ENCODE measurements around the gene TRPC1.
"Not testable (repeated sequence)": the region's sequence is repeated elsewhere in the genome, so short reads cannot be mapped to it uniquely, and the experiment has no call there.

Gene TRPC1

DNA sequence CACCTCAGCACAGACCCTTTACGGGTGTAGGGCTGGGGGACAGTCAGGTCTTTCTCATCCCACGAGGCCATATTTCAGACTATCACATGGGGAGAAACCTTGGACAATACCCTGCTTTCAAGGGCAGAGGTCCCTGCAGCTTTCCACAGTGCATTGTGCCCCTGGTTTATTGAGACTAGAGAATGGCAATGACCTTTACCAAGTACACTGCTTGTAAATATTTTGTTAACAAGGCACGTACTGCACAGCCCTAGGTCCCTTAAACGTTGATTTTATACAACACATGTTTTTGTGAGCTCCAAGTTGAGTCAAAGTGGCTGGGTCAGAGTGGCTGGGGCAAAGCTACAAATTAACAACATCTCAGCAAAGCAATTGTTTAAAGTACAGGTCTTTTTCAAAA lies 28.8 kb downstream of the TRPC1 start:
- not testable (repeated sequence) for DNase-seq (ENCODE audit: low read depth in 2 of 2)

DNA sequence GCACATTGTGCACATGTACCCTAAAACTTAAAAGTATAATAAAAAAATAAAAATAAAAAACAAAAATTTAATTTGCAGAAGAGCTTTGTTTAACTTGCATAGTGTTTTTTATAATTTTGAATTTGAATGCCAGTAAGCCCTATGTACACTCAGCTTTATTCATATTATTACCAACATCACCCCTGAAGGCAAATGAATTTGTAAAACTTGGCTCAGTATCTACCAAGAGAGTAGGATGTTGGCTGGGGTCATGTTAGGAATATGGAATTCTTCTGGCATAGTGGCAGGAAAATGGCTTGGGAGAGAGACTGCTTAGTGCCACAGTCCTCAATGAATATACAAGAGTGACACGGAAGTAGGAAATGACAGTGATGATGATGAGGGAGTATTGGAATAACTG lies 30.7 kb downstream of the TRPC1 start:
- DNase-seq (ENCODE audit: low read depth in 2 of 2): no peak

DNA sequence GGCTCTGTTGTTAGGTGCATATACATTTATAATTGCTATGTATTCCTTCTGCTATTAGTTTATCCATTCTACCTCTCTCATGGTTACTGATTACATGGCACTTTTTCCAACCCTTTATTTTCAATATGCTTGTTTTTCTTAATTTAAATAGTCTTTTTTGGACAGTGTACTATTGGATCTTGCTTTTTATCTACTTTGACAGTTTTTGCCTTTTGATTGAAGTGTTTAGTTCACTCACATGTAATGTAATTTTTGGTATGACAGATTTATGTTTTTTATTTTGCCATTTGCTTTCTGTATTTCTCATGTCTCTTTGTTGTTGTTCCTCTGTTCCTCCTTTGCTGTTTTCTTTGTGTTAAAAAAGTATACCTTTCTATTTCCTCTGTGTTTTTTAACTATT lies 44.5 kb downstream of the TRPC1 start:
- DNase-seq (ENCODE audit: low read depth in 2 of 2): no peak

DNA sequence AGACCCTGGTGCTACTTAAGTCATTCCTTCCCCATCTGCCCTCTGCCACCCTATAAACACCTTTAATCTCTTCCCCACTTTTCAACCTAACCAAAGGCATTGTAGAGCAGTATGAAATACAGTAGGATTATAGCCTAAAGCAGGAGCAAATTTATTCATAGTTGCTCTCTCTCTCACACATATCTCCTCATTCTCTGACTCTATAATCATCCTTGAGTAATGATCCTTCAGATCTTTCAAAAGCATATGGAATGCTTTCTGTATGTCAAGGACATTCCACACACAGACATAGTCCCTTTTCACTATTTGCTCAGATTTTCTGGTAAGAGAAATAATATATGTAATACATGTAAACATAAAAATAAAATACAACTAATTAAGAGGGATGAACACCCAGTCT lies 54.1 kb downstream of the TRPC1 start:
- no peak for DNase-seq (ENCODE audit: low read depth in 2 of 2)

- DNase-seq (ENCODE audit: low read depth in 2 of 2): no peak
Observed at GRCh38 chr3:142778541-142778940, 54.7 kb downstream of the TRPC1 start.

DNA sequence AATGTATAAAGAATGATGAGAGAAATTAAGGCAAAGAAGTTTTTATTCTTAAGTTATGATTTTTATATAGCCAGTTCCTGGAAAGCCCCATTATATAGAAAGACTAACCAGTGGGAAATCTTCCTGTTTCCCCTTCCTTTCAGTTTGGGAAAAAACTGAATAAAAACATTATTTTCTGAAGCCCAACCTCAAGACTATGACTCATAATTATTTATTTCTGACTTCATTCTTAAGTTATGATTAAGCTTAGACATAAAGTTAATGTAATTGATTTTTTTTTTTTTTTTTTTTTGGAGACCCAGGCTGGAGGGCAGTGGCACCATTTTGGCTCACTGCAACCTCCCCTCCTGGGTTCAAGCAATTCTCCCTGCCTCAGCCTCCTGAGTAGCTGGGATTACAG lies 55.8 kb downstream of the TRPC1 start:
- no peak for DNase-seq (ENCODE audit: low read depth in 2 of 2)

GRCh38 chr3:142782616-142783015 lies 58.8 kb downstream of the TRPC1 start:
- no peak for DNase-seq (ENCODE audit: low read depth in 2 of 2)

GRCh38 chr3:142784228-142784627 lies 60.4 kb downstream of the TRPC1 start:
- no peak for DNase-seq (ENCODE audit: low read depth in 2 of 2)

DNA sequence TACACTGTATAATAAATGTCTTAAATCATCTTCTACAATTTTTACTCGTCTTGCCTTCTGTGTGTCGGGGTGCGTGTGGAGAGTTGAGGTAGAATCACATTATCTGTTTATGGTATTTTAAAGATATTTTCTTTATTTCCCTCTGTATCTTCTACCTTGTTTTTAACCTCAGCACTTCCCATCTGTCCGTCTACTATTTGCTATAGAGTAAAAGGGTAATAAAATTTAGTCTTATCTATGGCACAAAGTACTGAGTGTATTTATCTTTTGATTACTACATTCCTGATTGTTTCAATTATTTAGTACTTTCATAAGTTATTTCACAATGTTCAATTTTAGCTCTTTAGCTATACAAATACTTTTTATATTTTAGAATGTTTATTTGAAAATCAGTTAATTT lies 62.2 kb downstream of the TRPC1 start:
- no peak for DNase-seq (ENCODE audit: low read depth in 2 of 2)

- DNase-seq (ENCODE audit: low read depth in 2 of 2): no peak
Observed at GRCh38 chr3:142787719-142788118, 63.9 kb downstream of the TRPC1 start.

DNA sequence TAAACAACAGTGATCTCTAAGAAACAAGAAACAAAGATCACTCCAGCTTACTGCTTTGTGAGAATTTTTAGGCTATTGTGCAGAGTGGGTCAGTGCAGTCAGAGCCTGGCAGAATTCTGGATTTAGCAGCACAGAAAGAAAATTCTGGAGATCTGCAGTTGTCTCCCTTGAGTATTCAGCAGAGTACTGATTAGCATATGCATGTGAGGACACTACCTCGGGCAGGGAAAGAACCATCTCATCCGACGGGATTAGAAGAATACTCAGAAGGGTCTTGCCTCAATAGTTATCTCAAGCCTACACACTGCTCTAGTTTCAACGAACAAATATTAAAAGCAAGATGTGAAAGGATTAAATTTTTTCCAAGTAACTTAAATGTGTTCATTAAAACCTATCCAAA lies 70.7 kb downstream of the TRPC1 start:
- DNase-seq (ENCODE audit: low read depth in 2 of 2): no peak

GRCh38 chr3:142795332-142795731 lies 71.5 kb downstream of the TRPC1 start:
- DNase-seq (ENCODE audit: low read depth in 2 of 2): no peak

GRCh38 chr3:142796823-142797222 lies 73.0 kb downstream of the TRPC1 start:
- no peak for DNase-seq (ENCODE audit: low read depth in 2 of 2)

GRCh38 chr3:142801746-142802145 lies 77.9 kb downstream of the TRPC1 start:
- no peak for DNase-seq (ENCODE audit: low read depth in 2 of 2)

GRCh38 chr3:142802891-142803290 lies 79.1 kb downstream of the TRPC1 start:
- DNase-seq (ENCODE audit: low read depth in 2 of 2): no peak

- no peak for DNase-seq (ENCODE audit: low read depth in 2 of 2)
Observed at GRCh38 chr3:142808103-142808917, 84.5 kb downstream of the TRPC1 start.

- no peak for DNase-seq (ENCODE audit: low read depth in 2 of 2)
Observed at GRCh38 chr3:142809259-142809658, 85.4 kb downstream of the TRPC1 start.

GRCh38 chr3:142815803-142816202 lies 92.0 kb downstream of the TRPC1 start:
- DNase-seq (ENCODE audit: low read depth in 2 of 2): no peak

- no peak for DNase-seq (ENCODE audit: low read depth in 2 of 2)
Observed at GRCh38 chr3:142817356-142817755, 93.5 kb downstream of the TRPC1 start.

GRCh38 chr3:142817897-142818296 lies 94.1 kb downstream of the TRPC1 start:
- no peak for DNase-seq (ENCODE audit: low read depth in 2 of 2)

GRCh38 chr3:142818651-142819050 lies 94.8 kb downstream of the TRPC1 start:
- no peak for DNase-seq (ENCODE audit: low read depth in 2 of 2)

DNA sequence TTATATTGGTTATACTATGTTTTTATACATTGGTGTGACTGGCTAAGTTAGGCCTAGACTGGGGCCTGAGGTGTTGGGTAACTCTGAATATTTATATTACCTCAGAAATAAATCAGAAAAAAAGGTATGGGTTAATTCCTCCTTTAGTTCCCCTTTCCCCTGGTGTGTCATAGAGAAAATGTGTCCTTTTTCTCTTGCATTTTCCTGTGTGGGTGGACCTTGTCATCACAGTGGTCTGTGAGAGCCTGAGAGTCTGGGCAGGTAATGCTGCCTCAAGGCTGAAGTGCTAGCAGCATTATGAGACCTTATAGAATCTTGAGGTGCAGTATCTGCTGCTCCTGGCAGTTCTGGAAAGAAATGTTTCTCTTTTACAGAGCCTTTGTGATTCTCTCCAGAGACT lies 95.3 kb downstream of the TRPC1 start:
- DNase-seq (ENCODE audit: low read depth in 2 of 2): no peak

GRCh38 chr3:142828703-142829305 lies 105.0 kb downstream of the TRPC1 start:
- DNase-seq (ENCODE audit: low read depth in 2 of 2): peak in 1 of 2 donors; percentile 29

DNA sequence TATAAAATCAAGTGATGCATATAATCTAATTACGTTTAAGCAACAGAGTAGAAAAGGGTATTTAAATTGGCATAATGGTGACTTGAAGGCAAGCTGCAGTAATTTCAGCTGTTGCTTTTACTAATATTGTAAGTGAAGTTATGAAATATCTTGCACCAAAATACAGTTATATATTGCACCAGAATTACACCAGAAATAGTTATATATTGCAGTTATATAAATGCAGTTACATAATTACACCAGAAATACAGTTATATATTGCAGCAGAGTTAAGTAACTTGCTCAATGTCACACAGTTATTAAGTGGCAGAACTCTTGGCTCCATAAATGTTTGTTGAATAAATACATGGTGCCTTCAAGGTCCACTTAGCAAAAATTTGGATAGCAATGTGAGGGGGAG lies 113.7 kb downstream of the TRPC1 start:
- DNase-seq (ENCODE audit: low read depth in 2 of 2): no peak
